ENCODE data around the gene HMGXB3.
A peak's percentile ranks its signal among the peaks of the same experiment; 100 is the strongest.

The HMGXB3 gene

DNA sequence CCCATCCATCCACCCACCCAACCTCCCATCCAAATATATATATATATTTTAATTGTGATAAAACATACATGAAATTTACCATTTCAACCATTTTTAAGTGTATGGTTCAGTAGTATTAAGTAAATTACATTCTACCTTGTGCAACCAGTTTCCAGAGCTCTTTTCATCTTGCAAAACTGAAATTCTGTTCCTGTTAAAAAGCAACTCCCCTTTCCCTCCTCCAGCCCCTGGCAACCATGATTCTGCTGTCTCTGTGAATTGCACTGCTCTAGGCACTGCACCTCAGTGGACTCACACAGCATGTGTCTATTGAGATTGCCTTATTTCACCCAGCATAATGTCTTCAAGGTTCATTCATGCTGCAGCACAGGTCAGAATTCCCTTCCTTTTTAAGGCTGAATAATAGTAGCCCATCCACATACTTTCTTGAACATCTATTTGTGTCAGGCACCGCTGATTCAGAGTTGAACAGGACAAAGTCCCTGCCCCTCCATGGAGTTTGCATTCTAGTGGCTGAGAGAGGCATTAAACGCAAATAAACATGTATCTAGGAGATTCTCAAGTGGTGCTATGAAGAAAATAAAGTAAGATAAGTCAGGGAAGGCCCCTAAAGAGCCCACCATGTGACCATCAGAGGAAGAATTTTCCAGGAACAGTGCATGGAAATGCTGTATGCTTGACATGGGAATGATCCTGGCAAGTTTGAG is 61.8 kb downstream of the HMGXB3 start:
- Mint-ChIP-seq H3K9me3 (no peaks in the 10 kb centered on the region), H3K4me3 (no peak overlapping the region)

DNA sequence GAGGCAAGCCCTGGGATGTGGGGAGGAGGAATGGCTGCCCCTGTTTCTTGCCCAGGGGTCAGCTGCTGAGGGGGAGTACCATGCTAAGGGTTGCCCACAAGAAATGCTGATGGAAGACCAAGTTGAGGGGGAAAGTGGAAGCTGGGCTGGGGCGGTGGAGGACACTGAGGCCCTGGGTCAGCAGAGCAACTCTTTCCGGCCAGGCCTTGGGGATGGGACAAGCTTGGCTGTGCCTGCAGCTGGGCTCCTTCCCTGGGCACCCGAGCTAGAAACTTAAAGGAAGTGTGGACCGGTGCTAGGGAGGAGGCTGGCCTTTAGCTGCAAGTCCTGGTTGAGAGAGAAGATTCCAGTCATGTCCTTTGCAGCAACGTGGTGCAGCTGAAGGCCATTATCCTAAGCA is 63.1 kb downstream of the HMGXB3 start:
- H3K27ac Mint-ChIP-seq, result no peak overlapping the region
- no peak overlapping the region for H3K4me3 Mint-ChIP-seq
- no peaks in the 10 kb centered on the region for H3K36me3 Mint-ChIP-seq
- peaks cover 21% of the 10 kb centered on the region for H3K4me1 Mint-ChIP-seq
- no peaks in the 10 kb centered on the region for H3K9me3 Mint-ChIP-seq
- DNase-seq (ENCODE audit: low spot score in 2 of 2), result no peak
- ATAC-seq, result no peak

More for the DNA sequence above, 61.8 kb downstream of the HMGXB3 start:
- Mint-ChIP-seq H3K4me1 (peaks cover 15% of the 10 kb centered on the region), H3K36me3 (peaks cover 5% of the 10 kb centered on the region), H3K27ac (no peak overlapping the region)
- no peak for DNase-seq (ENCODE audit: low spot score in 2 of 2)
- ATAC-seq, result no peak

DNA sequence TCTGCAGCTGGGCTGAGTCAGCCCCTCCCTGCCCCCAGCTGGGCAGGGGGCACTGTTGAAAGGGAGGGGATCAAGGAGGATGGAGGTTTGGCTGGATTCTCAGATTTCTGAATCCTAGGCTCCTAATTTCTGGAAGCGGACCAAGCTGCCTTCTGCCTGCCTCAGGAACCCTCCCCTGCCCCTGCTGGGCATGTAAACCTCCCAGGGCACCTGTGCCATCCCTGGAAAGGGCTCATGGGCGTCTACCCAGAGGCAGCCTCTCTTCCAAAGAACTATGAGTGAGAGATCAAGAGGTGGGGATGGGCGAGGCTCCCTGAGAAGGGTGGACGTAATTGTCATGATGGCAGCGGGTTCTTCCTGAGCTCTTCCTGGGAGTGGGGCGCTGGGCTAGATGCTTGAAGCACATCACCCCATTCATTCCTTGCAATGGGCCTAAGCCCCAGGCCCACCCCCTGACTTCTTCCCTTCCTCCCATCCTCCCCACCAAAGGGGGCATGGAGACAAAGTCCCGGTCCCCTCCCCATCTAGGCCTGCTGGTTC is 64.2 kb downstream of the HMGXB3 start:
- Mint-ChIP-seq H3K9me3 (no peaks in the 10 kb centered on the region), H3K27ac (peak overlapping the region; percentile 12), H3K4me3 (no peak overlapping the region), H3K4me1 (peaks cover 21% of the 10 kb centered on the region), H3K36me3 (no peaks in the 10 kb centered on the region)
- ATAC-seq, result no peak
- no peak for DNase-seq (ENCODE audit: low spot score in 2 of 2)

DNA sequence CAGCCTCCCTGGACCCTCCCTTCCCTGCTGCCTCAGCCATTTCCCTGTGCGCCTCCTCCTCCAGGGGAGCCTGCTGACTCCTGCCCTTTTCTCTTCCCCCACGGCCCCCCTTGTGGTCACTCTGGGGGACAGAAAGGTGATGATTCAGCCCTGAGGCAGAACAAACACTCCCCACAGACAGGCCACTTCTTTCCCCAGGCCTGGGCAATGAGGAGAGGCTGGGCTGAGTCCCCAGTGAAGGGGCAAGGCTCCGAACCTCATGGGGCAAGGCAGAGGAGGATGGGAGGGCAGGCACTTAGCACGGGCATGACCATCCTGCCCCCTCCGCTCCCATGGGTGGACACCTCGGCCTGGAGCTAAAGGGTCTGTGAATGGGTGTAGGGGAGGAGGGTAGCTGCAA is 64.8 kb downstream of the HMGXB3 start:
- H3K36me3 Mint-ChIP-seq, result no peaks in the 10 kb centered on the region
- no peak overlapping the region for H3K4me3 Mint-ChIP-seq
- no peak for ATAC-seq
- DNase-seq (ENCODE audit: low spot score in 2 of 2), result no peak
- H3K27ac Mint-ChIP-seq, result no peak overlapping the region
- H3K4me1 Mint-ChIP-seq, result peaks cover 21% of the 10 kb centered on the region
- H3K9me3 Mint-ChIP-seq, result no peaks in the 10 kb centered on the region

DNA sequence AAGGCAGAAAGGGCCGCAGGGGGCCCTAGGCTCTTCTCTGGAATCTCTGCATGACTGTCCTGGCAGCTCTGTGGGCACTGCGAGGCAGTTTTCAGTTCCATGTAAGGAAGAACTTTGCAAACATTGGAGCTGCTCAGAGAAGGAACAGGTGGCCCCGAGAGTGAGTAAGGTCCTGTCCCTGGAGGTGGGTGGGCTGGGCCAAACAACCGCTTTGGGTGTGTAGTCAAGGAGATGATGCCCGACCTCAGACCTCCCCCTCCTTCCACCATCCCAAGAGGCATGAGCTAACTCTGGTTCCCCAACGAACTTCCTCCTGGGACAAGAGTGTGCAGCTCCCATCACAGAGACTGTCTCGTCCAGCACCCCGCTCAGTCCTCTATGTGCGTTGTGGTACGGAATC is 65.3 kb downstream of the HMGXB3 start:
- H3K4me1 Mint-ChIP-seq, result peaks cover 21% of the 10 kb centered on the region
- no peak overlapping the region for H3K27ac Mint-ChIP-seq
- no peak for DNase-seq (ENCODE audit: low spot score in 2 of 2)
- H3K36me3 Mint-ChIP-seq, result no peaks in the 10 kb centered on the region
- H3K9me3 Mint-ChIP-seq, result no peaks in the 10 kb centered on the region
- ATAC-seq, result no peak
- H3K4me3 Mint-ChIP-seq, result no peak overlapping the region

DNA sequence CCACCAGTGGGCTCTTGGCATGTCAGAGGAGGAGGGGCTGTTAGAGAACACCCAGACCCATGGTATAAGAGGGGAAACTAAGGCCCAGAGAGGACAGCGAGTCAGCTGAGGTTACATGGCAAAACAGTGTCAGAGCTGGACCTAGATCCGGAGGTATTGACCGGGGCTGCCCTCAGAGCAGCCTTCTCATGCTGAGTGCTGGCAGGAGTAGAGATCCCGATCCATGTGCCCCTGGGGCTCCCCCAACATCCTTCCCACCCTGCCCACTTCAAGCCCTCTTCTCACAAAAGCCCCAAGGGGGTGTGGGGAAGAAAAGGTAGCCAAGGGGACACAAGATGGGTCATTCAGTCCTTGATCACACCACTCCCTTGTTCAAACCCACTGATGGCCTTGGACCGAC is 65.9 kb downstream of the HMGXB3 start:
- no peaks in the 10 kb centered on the region for H3K9me3 Mint-ChIP-seq
- H3K4me1 Mint-ChIP-seq, result peaks cover 21% of the 10 kb centered on the region
- no peaks in the 10 kb centered on the region for H3K36me3 Mint-ChIP-seq
- DNase-seq (ENCODE audit: low spot score in 2 of 2), result no peak
- peak overlapping the region; percentile 30 for H3K4me3 Mint-ChIP-seq
- ATAC-seq, result no peak
- H3K27ac Mint-ChIP-seq, result peak overlapping the region; percentile 77

DNA sequence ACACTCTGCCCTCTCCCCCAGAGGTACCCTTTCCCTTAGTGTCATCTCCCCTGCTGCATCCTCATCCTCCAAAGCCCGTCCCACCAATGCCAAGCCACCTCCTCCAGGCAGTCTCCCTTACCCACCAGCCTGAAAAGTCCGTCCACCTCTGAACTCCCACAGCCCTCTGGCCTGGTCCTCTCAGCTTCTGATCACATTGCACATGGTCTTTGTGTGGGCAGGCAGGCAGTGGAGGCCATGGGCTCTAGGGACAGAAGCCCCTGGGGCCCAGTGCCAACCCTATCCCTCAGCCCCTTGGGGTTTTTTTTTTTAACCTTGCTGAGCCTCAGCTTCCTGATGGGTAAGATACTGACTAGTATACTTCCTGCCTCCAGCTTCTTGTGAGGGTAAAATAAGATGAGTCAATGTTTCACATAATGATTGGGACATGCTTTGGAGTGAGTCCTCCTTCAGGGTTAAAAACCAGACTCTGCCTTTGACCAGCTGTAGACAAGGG is 66.4 kb downstream of the HMGXB3 start:
- ATAC-seq (peak; percentile 92), DNase-seq (ENCODE audit: low spot score in 2 of 2) (peak in 1 of 2 donors; percentile 57)
- peaks cover 21% of the 10 kb centered on the region for H3K4me1 Mint-ChIP-seq
- no peaks in the 10 kb centered on the region for H3K36me3 Mint-ChIP-seq
- H3K4me3 Mint-ChIP-seq, result peak overlapping the region; percentile 30
- no peaks in the 10 kb centered on the region for H3K9me3 Mint-ChIP-seq
- peak overlapping the region; percentile 77 for H3K27ac Mint-ChIP-seq

DNA sequence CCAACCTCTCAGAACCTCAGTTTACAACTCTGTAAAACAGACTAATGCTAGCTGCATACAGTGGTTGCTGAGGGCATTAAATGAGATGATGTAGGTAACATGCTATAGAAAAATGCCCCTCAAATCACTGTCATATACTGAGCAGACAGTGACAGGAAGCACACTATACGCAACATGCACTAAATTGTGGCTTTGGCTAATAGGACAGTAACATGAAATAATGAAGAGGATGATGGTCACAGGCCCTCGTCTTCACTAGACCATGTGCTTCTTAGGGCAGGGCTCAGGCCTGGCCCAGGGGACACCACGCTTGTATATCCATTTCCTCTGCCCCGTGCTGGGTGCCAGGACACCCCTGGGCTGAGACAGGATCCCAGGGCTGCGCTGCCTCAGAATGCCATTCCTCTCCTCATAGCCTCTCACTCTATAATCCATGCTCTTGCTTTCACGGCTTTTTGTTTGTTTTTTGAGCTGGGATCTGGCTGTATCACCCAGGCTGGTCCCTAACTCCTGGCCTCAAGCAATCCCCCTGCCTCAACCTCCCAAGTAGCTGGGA is 66.9 kb downstream of the HMGXB3 start:
- DNase-seq (ENCODE audit: low spot score in 2 of 2) (no peak), ATAC-seq (peak; percentile 45)
- Mint-ChIP-seq H3K27ac (peak overlapping the region; percentile 77), H3K36me3 (no peaks in the 10 kb centered on the region), H3K9me3 (no peaks in the 10 kb centered on the region), H3K4me3 (no peak overlapping the region), H3K4me1 (peaks cover 21% of the 10 kb centered on the region)

DNA sequence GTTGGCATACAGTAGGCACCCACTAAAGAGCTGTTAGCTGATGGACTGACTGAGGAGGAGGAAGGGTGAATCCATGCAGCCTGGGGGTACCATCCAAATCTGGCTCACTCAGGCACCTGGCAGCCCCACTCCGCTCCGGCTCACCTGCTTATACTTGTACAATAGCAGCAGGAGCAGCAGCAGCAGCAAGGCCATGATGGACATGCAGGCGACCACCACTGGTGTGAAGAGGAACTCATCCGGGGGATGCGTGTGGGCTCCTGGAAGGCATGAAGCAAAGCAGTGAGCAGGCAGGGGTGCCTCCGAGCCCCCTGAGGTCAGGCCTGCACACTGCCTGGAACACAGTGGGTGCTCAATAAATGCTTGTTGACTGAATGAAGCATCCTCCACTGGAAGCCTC is 67.5 kb downstream of the HMGXB3 start:
- no peak overlapping the region for H3K4me3 Mint-ChIP-seq
- no peaks in the 10 kb centered on the region for H3K36me3 Mint-ChIP-seq
- H3K27ac Mint-ChIP-seq, result no peak overlapping the region
- ATAC-seq, result no peak
- DNase-seq (ENCODE audit: low spot score in 2 of 2), result no peak
- no peaks in the 10 kb centered on the region for H3K9me3 Mint-ChIP-seq
- peaks cover 21% of the 10 kb centered on the region for H3K4me1 Mint-ChIP-seq

DNA sequence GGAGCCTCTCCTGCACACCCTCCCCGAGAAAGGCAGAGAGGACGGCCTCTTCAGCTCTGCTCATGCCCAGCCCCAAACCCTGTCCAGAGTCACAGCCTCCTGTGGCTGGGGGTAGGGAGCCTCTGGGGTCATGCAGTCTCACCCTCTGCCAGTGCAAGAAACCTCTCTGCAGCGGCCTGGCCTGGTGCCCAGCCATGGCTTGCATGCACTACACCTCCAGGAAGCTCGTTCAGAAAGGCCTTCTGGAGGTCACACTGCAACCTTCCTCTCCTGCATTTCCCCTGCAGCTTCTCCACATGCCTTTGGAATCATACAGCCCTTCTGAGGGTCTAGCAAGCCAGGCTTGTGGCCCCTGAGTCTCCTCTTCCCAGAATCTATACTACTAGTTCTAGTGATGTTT is 67.9 kb downstream of the HMGXB3 start:
- DNase-seq (ENCODE audit: low spot score in 2 of 2) (no peak), ATAC-seq (no peak)
- no peaks in the 10 kb centered on the region for H3K9me3 Mint-ChIP-seq
- H3K4me1 Mint-ChIP-seq, result peaks cover 21% of the 10 kb centered on the region
- H3K27ac Mint-ChIP-seq, result no peak overlapping the region
- H3K4me3 Mint-ChIP-seq, result no peak overlapping the region
- no peaks in the 10 kb centered on the region for H3K36me3 Mint-ChIP-seq

DNA sequence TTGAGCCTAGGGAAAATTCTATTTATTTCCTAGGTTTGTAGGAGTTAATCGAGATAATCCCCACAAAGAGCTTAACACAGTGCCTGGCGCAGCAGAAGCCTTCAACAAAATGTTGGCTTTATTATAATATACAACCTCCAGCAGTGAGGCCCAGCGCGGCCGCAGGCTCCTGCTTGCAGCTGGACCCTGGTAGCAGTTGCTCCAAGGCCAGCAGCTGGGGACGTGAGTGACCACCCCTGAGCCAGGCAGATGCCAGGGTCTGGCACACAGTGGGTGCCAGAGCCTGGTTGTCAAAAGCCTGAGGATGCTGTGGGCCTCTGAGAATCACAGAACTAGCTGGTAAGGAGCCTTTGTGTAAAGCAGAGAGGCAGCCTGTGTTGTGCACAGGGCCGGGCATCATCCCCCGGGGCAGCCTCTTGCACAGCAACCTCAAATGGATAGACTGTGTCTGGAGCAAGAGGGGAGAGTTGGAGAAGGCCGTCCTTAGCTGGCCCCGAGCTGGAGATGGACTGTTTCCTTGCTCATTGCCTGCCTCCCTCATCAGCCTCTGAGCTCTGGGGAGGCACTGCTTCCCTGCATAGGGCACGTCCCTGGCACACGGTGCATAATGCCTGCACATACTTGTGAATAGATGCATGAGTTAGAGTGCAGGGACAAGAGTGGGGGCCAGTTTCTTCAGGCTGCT is 68.6 kb downstream of the HMGXB3 start:
- ATAC-seq (no peak), DNase-seq (ENCODE audit: low spot score in 2 of 2) (no peak)

DNA sequence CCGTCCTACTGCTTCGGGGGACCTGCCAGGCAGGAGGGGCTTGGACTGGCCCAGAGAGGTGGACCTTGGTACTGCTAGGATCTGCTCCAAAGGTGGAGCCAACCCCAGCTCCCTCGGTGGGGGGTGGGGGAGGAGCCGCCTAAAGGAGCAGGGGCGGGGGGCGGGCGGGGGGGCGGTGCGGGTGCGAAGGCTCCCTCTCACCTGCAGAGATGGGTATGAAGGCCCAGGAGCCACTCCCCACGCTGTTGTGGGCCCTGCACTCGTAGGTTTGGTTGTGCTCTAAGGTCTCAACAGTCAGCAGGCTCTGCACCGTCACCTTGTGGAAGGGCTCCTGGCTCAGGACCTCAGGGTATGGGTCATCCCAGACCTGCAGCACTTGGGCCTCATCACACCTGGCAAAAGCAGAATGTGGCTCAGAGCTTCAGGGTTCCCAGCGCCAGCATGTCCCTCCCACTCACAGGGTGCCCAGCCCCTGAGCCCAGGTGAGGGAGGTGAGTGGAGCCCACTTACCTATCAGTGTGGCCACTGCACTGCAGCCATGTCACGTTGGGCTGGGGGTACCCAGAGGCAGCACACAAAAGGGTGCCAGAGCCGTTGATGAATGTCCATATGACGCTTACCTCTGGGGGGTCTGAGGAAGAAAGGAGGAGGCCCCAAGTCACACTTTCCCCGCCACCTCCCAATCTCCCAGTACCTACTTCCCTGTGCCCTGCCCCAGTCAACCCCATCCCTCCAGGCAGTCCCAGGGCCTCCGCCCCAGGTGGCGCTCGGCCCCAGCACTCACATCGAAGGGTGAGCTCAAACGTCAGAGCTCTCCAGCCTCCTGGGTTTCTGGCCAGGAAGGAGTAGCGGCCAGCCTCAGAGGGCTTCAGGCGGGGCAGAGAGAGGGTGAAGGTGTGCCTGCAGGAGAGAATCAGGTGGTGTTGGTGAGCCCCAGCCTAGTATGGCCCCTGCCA is 69.4 kb downstream of the HMGXB3 start:
- Mint-ChIP-seq H3K27ac (no peak overlapping the region), H3K4me3 (no peak overlapping the region), H3K9me3 (no peaks in the 10 kb centered on the region), H3K36me3 (no peaks in the 10 kb centered on the region), H3K4me1 (peaks cover 21% of the 10 kb centered on the region)
- ATAC-seq, result no peak
- no peak for DNase-seq (ENCODE audit: low spot score in 2 of 2)

More for the DNA sequence above, 68.6 kb downstream of the HMGXB3 start:
- Mint-ChIP-seq H3K27ac (no peak overlapping the region), H3K36me3 (no peaks in the 10 kb centered on the region), H3K4me3 (no peak overlapping the region), H3K9me3 (no peaks in the 10 kb centered on the region), H3K4me1 (peaks cover 21% of the 10 kb centered on the region)

DNA sequence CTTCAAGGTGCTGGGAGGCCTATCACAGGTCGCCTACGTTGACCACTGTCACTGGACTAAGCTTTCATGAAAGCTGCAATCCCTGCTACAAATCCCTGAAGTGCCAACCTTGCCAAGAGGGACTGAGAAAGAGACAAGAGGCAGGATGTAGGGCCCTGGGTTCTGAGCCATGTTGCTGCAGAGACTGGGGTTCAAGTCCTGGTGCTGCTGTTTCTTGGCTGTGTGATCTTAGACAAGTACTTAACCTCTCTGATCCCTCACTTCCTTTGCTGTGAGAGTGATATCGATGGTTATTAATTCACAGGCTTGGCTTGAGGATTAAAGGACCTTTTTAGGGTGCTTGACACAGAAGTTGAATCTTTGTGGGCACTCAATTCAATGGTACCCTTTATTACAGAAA is 70.3 kb downstream of the HMGXB3 start:
- no peak for ATAC-seq
- H3K9me3 Mint-ChIP-seq, result no peaks in the 10 kb centered on the region
- H3K4me3 Mint-ChIP-seq, result no peak overlapping the region
- no peak for DNase-seq (ENCODE audit: low spot score in 2 of 2)
- no peak overlapping the region for H3K27ac Mint-ChIP-seq
- no peaks in the 10 kb centered on the region for H3K36me3 Mint-ChIP-seq
- H3K4me1 Mint-ChIP-seq, result peaks cover 21% of the 10 kb centered on the region

DNA sequence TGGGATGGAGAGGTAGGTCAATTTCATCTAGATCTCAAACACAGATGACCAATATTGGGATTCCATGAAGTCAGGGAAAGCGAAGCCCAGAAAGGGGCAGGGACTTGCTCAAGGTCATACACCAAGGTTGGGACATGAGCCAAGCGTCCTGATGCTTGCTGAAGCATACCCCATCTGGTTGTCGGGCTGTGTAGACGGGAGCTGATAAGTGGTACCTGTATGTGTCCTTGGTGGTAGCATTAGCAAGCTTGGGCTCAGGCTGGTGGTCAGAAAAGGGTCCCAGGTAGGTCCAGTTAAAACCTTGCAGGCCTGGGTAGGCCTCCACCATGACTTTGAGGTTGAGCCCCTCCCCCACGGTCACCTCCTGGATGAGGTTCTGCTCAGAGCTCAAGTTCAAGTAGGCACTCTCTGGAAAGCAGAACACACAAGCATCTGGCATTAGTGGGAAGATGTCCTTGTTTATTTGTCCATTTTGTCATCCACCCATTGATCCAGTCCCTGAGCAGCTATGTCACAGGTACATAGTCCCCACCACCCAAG is 72.6 kb downstream of the HMGXB3 start:
- no peak for ATAC-seq
- Mint-ChIP-seq H3K4me3 (no peak overlapping the region), H3K9me3 (no peaks in the 10 kb centered on the region), H3K4me1 (peaks cover 6% of the 10 kb centered on the region), H3K27ac (no peak overlapping the region), H3K36me3 (no peaks in the 10 kb centered on the region)
- no peak for DNase-seq (ENCODE audit: low spot score in 2 of 2)

DNA sequence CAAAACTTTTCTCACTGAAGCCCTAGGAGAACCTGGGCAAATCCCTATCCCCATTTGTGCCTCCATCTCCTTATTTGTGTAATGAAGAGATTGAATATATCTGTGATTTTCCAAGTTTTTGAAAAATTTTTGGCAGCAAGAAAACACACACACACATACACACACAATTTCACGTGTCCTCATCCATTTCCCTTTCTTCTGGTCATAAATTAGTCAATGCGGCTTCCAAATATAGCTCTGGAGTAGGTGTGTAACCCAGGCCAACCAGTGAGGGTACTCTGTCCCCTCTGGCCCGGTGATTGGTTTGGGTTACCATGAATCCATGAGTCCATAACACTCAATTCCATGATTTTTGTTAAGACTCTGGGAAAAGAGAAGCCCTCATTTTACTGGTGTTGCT is 73.1 kb downstream of the HMGXB3 start:
- H3K27ac Mint-ChIP-seq, result no peak overlapping the region
- ATAC-seq (no peak), DNase-seq (ENCODE audit: low spot score in 2 of 2) (no peak)
- H3K4me1 Mint-ChIP-seq, result peaks cover 2% of the 10 kb centered on the region
- H3K36me3 Mint-ChIP-seq, result no peaks in the 10 kb centered on the region
- H3K4me3 Mint-ChIP-seq, result no peak overlapping the region
- no peaks in the 10 kb centered on the region for H3K9me3 Mint-ChIP-seq
